Osteoblast (primary cell): ENCODE results near the gene MAPKAPK2. TPM values are rescaled to one million over a fixed set of nuclear protein-coding genes. Genes with fewer than 3 reads are reported as not detected.

Source experiments
- DNase-seq: peaks from one replicate; pipeline ENCODE4 v3.0.0; 2011; ENCODE audit warnings: low spot score, mixed read lengths; ENCODE audit not compliant: insufficient read length; ENCODE audit errors: missing footprints
- H2AFZ ChIP-seq: 2 replicates; pipeline ENCODE4 v1.6.0; 2011; ENCODE audit warnings: mild to moderate bottlenecking, low read length
- H3K27ac ChIP-seq: 2 replicates; pipeline ENCODE4 v1.5.1; 2011; ENCODE audit warnings: mild to moderate bottlenecking, low read depth, low read length, moderate library complexity
- H3K27me3 ChIP-seq: 2 replicates; pipeline ENCODE4 v1.6.0; 2012; ENCODE audit warnings: mild to moderate bottlenecking, control low read depth, inconsistent platforms, low read length, moderate library complexity; ENCODE audit not compliant: insufficient read depth
- H3K36me3 ChIP-seq: 2 replicates; pipeline ENCODE4 v1.5.1; 2011; ENCODE audit warnings: mild to moderate bottlenecking, low read length, control low read depth, moderate library complexity; ENCODE audit not compliant: insufficient read depth
- H3K4me1 ChIP-seq: 2 replicates; pipeline ENCODE4 v1.5.1; 2011; ENCODE audit warnings: mild to moderate bottlenecking, low read length, control low read depth, moderate library complexity; ENCODE audit not compliant: insufficient read depth
- H3K4me2 ChIP-seq: 2 replicates; pipeline ENCODE4 v1.6.0; 2011; ENCODE audit warnings: mild to moderate bottlenecking, low read length; ENCODE audit not compliant: insufficient read depth
- H3K4me3 ChIP-seq: fragments of 200-600 bp; sonication (generic); 3 replicates; pipeline ENCODE4 v1.5.1; 2012; ENCODE audit warnings: mild to moderate bottlenecking, low read length, inconsistent platforms; ENCODE audit not compliant: insufficient read depth
- H3K79me2 ChIP-seq: 2 replicates; pipeline ENCODE4 v1.6.0; 2012; ENCODE audit warnings: mild to moderate bottlenecking, low read length, control low read depth, inconsistent platforms; ENCODE audit not compliant: insufficient read depth
- H3K9me3 ChIP-seq: 2 replicates; pipeline ENCODE4 v1.5.1; 2011; ENCODE audit warnings: low read depth, low read length, control low read depth
- H4K20me1 ChIP-seq: 2 replicates; pipeline ENCODE4 v1.6.0; 2012; ENCODE audit warnings: mild to moderate bottlenecking, low read length, control low read depth; ENCODE audit not compliant: insufficient read depth
- CTCF ChIP-seq: IDR thresholded peaks from 2 replicates; pipeline ENCODE4 v1.5.1; 2011; ENCODE audit warnings: mild to moderate bottlenecking, low read depth, low read length, moderate library complexity; ENCODE audit errors: extremely low read depth
- total RNA-seq: library from RNA; depleted of rRNA; stranded (reverse); fragments of >200 nt; gene quantifications from 2 replicates; pipeline ENCODE4 v1.2.3, GENCODE V29; 2012

MAPKAPK2 gene
- total RNA-seq, 1 donor, result 38.0 TPM

- Histone ChIP-seq H3K9me3 (no peaks in the 10 kb centered on the region), H3K4me1 (peaks cover 25% of the 10 kb centered on the region), H3K27me3 (no peaks in the 10 kb centered on the region), H3K4me2 (no peak overlapping the region), H3K36me3 (peaks cover 18% of the 10 kb centered on the region), H3K27ac (peak overlapping the region; percentile 25), H3K79me2 (peaks cover 95% of the 10 kb centered on the region), H2AFZ (no peak overlapping the region), H4K20me1 (peaks cover 83% of the 10 kb centered on the region), H3K4me3 (no peak overlapping the region)
- peak; percentile 87 for TF ChIP-seq CTCF
- DNase-seq, result peak; percentile 93
Measured at GRCh38 chr1:206725109-206725963, 40.6 kb downstream of the MAPKAPK2 start.

GRCh38 chr1:206727981-206728696, 43.4 kb downstream of the MAPKAPK2 start:
- Histone ChIP-seq H4K20me1 (peaks cover 84% of the 10 kb centered on the region), H3K79me2 (peaks cover 74% of the 10 kb centered on the region), H3K27me3 (no peaks in the 10 kb centered on the region), H3K9me3 (no peaks in the 10 kb centered on the region), H3K4me2 (no peak overlapping the region), H3K4me3 (no peak overlapping the region), H2AFZ (no peak overlapping the region), H3K36me3 (peaks cover 44% of the 10 kb centered on the region), H3K27ac (peak overlapping the region; percentile 4), H3K4me1 (peaks cover 12% of the 10 kb centered on the region)
- TF ChIP-seq CTCF, result no peak
- no peak for DNase-seq

GRCh38 chr1:206728697-206728987, 43.9 kb downstream of the MAPKAPK2 start:
- H4K20me1 ChIP-seq, result peaks cover 80% of the 10 kb centered on the region
- no peak overlapping the region for H2AFZ ChIP-seq
- no peak overlapping the region for H3K27ac ChIP-seq
- H3K4me3 ChIP-seq, result no peak overlapping the region
- H3K27me3 ChIP-seq, result no peaks in the 10 kb centered on the region
- H3K36me3 ChIP-seq, result peaks cover 45% of the 10 kb centered on the region
- no peak for TF ChIP-seq CTCF
- DNase-seq, result no peak
- H3K4me2 ChIP-seq, result no peak overlapping the region
- H3K9me3 ChIP-seq, result no peaks in the 10 kb centered on the region
- peaks cover 69% of the 10 kb centered on the region for H3K79me2 ChIP-seq
- H3K4me1 ChIP-seq, result peaks cover 7% of the 10 kb centered on the region

DNA sequence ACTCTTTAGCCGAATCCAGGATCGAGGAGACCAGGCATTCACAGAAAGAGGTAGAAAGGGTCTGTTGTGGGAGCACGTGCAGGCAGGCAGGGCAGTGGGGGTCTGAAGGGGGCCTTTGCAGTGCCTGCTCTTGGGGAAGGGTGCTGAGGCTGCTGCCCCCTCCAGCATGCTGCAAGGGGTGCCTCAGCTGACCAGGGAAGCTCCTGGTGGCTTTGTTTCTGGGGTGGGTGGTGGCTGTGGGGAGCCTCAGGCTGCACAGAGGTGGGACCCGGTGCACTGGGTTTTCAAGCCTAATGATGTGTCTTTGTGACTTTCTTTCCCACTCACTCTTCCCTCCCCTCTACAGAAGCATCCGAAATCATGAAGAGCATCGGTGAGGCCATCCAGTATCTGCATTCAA, 44.3 kb downstream of the MAPKAPK2 start:
- H2AFZ ChIP-seq, result no peak overlapping the region
- H3K9me3 ChIP-seq, result no peaks in the 10 kb centered on the region
- H3K4me3 ChIP-seq, result no peak overlapping the region
- TF ChIP-seq CTCF, result no peak
- H3K4me1 ChIP-seq, result peaks cover 3% of the 10 kb centered on the region
- peaks cover 65% of the 10 kb centered on the region for H3K79me2 ChIP-seq
- no peaks in the 10 kb centered on the region for H3K27me3 ChIP-seq
- H4K20me1 ChIP-seq, result peaks cover 80% of the 10 kb centered on the region
- H3K4me2 ChIP-seq, result no peak overlapping the region
- DNase-seq, result no peak
- no peak overlapping the region for H3K27ac ChIP-seq
- H3K36me3 ChIP-seq, result peaks cover 45% of the 10 kb centered on the region
